Measurements from ENCODE around the gene TDP1.

DNA sequence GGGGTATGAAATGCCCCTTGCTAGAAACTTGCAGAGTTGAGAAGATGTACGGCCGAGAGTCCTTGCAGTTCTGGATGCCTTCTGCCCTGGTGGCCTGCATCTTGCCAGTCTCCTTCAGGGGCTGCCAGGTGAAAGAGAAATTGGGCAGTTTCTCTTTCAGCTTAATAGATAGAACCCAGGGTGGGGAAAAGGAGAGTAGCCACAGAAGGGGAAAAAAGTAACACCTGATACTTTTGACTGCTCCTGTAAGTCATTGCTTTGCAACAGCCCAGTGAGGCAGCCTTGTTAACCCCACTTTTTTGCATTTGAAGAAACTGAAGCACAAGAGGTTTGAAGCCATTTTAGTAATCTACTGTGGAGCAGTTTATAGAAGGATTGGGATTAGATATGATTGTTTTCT lies 27.6 kb downstream of the TDP1 start:
- TF ChIP-seq, protein P1, sequence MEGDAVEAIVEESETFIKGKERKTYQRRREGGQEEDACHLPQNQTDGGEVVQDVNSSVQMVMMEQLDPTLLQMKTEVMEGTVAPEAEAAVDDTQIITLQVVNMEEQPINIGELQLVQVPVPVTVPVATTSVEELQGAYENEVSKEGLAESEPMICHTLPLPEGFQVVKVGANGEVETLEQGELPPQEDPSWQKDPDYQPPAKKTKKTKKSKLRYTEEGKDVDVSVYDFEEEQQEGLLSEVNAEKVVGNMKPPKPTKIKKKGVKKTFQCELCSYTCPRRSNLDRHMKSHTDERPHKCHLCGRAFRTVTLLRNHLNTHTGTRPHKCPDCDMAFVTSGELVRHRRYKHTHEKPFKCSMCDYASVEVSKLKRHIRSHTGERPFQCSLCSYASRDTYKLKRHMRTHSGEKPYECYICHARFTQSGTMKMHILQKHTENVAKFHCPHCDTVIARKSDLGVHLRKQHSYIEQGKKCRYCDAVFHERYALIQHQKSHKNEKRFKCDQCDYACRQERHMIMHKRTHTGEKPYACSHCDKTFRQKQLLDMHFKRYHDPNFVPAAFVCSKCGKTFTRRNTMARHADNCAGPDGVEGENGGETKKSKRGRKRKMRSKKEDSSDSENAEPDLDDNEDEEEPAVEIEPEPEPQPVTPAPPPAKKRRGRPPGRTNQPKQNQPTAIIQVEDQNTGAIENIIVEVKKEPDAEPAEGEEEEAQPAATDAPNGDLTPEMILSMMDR (IDR thresholded peaks at IDR 0.05; ENCODE audit: low read depth, low read length): no peak
- TF ChIP-seq POLR2A (IDR thresholded peaks at IDR 0.05; ENCODE audit: extremely low read depth, insufficient read length): no peak

Measured in NB4 (cell line).